Measurements from ENCODE around the gene MAPK1. TPM values are rescaled to one million over a fixed set of nuclear protein-coding genes. Genes with fewer than 3 reads are reported as not detected.
"Not testable (repeated sequence)": the region's sequence is repeated elsewhere in the genome, so short reads cannot be mapped to it uniquely, and the experiment has no call there.

The MAPK1 gene
- total RNA-seq, 4 donors from 2014 or later: 72.3 to 121 (median 85.2) TPM

- TF ChIP-seq POLR2A (IDR thresholded peaks at IDR 0.05): no peak
- TF ChIP-seq CTCF (IDR thresholded peaks at IDR 0.05): no peak
- H3K4me3 ChIP-seq (ENCODE audit: low read depth, poor library complexity, severe bottlenecking): no peak overlapping the region
- intact Hi-C loops (cut with DNase I; ENCODE audit: low total_unique reads): no loop called here
- DNase-seq (ENCODE audit: low spot score in 2 of 2): no peak
- WGBS, 2 donors: 62 to 66% methylated on average over 8 of the region's 8 CpGs
Measured at GRCh38 chr22:21832291-21833290, 34.9 kb downstream of the MAPK1 start.

- DNase-seq (ENCODE audit: low spot score in 2 of 2): no peak
- intact Hi-C loops (cut with DNase I; ENCODE audit: low total_unique reads): no loop called here
- 86 to 92% methylated on average over 3 of the region's 3 CpGs for WGBS, 2 donors
- no peak overlapping the region for H3K4me3 ChIP-seq (ENCODE audit: low read depth, poor library complexity, severe bottlenecking)
- no peak for TF ChIP-seq CTCF (IDR thresholded peaks at IDR 0.05)
- no peak for TF ChIP-seq POLR2A (IDR thresholded peaks at IDR 0.05)
Measured at GRCh38 chr22:21829523-21829922, 37.9 kb downstream of the MAPK1 start.

- TF ChIP-seq POLR2A (IDR thresholded peaks at IDR 0.05) (no peak), CTCF (IDR thresholded peaks at IDR 0.05) (no peak)
- WGBS, 2 donors: 84 to 86% methylated on average over 4 of the region's 4 CpGs
- DNase-seq (ENCODE audit: low spot score in 2 of 2): no peak
- H3K4me3 ChIP-seq (ENCODE audit: low read depth, poor library complexity, severe bottlenecking): no peak overlapping the region
- intact Hi-C loops (cut with DNase I; ENCODE audit: low total_unique reads): no loop called here
Measured at GRCh38 chr22:21828268-21828638, 39.2 kb downstream of the MAPK1 start.

DNA sequence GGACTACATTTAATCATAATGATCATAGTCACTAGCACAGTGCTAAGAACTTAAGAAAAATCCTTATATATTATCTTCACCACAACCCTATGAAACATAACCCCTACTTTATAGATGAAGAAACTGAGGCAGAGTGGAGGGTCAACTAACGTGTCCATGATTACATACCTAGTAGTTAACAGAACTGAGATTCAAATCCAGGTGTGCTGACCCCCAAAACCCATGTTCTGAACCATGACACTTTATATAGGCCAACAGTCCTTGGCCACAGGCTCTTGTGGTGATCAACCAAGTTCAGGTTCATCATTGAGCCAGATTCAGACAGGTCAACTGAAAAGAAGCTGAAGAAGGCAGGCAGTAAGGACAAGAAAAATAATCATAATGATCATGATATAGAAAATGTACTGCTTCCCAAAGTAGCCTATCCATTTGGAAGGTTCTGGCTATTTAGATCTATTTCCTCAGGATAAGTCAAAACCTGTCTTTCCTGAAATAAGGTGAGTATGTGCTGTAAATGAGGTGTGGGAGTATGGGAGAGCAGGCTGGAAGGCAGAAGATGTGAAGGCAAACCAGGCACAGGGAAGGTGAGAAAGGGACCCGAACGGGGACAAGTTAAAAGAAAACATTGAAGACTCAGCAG is 39.7 kb downstream of the MAPK1 start:
- TF ChIP-seq CTCF (IDR thresholded peaks at IDR 0.05) (no peak), POLR2A (IDR thresholded peaks at IDR 0.05) (no peak)
- DNase-seq (ENCODE audit: low spot score in 2 of 2): no peak
- H3K4me3 ChIP-seq (ENCODE audit: low read depth, poor library complexity, severe bottlenecking): no peak overlapping the region
- intact Hi-C loops (cut with DNase I; ENCODE audit: low total_unique reads): no loop called here
- 68 to 81% methylated on average over 3 of the region's 3 CpGs for WGBS, 2 donors

DNA sequence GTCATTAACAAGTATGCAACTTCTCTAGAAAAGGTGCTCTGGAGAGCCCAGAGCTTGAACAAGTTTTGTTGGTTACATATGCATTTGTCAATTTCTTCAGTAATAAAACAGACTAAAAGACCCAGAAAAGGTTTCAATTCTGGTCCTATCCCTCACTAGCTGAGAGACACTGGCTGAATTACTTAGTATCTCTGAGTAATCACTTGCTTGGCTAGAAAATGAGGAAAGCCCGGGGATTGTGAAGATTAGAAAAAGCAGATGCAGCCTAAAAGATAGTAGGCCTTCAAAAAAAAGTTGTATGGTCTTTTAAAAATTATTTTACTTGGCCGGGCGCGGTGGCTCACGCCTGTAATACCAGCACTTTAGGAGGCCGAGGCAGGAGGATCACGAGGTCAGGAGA is 41.2 kb downstream of the MAPK1 start:
- 90 to 94% methylated on average over 7 of the region's 7 CpGs for WGBS, 2 donors
- TF ChIP-seq CTCF (IDR thresholded peaks at IDR 0.05) (no peak), POLR2A (IDR thresholded peaks at IDR 0.05) (no peak)
- H3K4me3 ChIP-seq (ENCODE audit: low read depth, poor library complexity, severe bottlenecking): no peak overlapping the region
- intact Hi-C loops (cut with DNase I; ENCODE audit: low total_unique reads): no loop called here
- DNase-seq (ENCODE audit: low spot score in 2 of 2): no peak

DNA sequence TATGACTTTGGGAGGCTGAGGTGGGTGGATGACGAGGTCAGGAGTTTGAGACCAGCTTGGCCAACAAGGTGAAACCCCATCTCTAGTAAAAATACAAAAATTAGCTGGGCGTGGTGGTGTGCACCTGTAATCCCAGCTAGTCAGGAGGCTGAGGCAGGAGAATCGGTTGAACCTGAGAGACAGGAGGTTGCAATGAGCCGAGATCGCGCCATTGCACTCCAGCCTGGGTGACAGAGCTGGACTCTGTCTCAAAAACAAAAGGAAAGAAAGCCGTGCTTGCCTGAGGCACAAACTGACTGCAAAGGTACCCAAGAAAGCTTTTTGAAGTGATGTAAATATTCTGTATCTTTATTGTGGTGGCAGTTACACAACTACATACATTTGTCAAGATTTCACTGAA is 42.5 kb downstream of the MAPK1 start:
- H3K4me3 ChIP-seq (ENCODE audit: low read depth, poor library complexity, severe bottlenecking); intact Hi-C loops (cut with DNase I; ENCODE audit: low total_unique reads); DNase-seq (ENCODE audit: low spot score in 2 of 2): not testable (repeated sequence)
- 93 to 95% methylated on average over 7 of the region's 7 CpGs for WGBS, 2 donors
